Measurements from ENCODE around the gene LUC7L.
"Not testable (repeated sequence)": the region's sequence is repeated elsewhere in the genome, so short reads cannot be mapped to it uniquely, and the experiment has no call there.

The LUC7L gene

GRCh38 chr16:229731-230281 lies 557 bp upstream of the LUC7L start:
- no peak for TF ChIP-seq POLR2A (IDR thresholded peaks at IDR 0.05; ENCODE audit: extremely low read depth, insufficient read length)
- no peak for TF ChIP-seq MYC (IDR thresholded peaks at IDR 0.05; ENCODE audit: low read depth, low read length)
- TF ChIP-seq MAX (IDR thresholded peaks at IDR 0.05; ENCODE audit: low read depth, low read length): no peak
- no peak for TF ChIP-seq CTCF (IDR thresholded peaks at IDR 0.05; ENCODE audit: low read depth, low read length)
- peak overlapping the region; percentile 92 for H3K4me3 ChIP-seq (ENCODE audit: low read depth, low read length)
- DNase-seq (ENCODE audit: low read depth): no peak

- TF ChIP-seq MYC (IDR thresholded peaks at IDR 0.05; ENCODE audit: low read depth, low read length) (no peak), MAX (IDR thresholded peaks at IDR 0.05; ENCODE audit: low read depth, low read length) (no peak), POLR2A (IDR thresholded peaks at IDR 0.05; ENCODE audit: extremely low read depth, insufficient read length) (no peak), CTCF (IDR thresholded peaks at IDR 0.05; ENCODE audit: low read depth, low read length) (no peak)
- peak overlapping the region; percentile 92 for H3K4me3 ChIP-seq (ENCODE audit: low read depth, low read length)
- DNase-seq (ENCODE audit: low read depth): peak; percentile 18
Observed at GRCh38 chr16:228151-228851, 948 bp downstream of the LUC7L start.

GRCh38 chr16:220021-220420 lies 9.2 kb downstream of the LUC7L start:
- TF ChIP-seq MAX (IDR thresholded peaks at IDR 0.05; ENCODE audit: low read depth, low read length): no peak
- no peak for TF ChIP-seq POLR2A (IDR thresholded peaks at IDR 0.05; ENCODE audit: extremely low read depth, insufficient read length)
- no peak for TF ChIP-seq MYC (IDR thresholded peaks at IDR 0.05; ENCODE audit: low read depth, low read length)
- TF ChIP-seq CTCF (IDR thresholded peaks at IDR 0.05; ENCODE audit: low read depth, low read length): no peak
- no peak for DNase-seq (ENCODE audit: low read depth)
- no peak overlapping the region for H3K4me3 ChIP-seq (ENCODE audit: low read depth, low read length)

GRCh38 chr16:212999-213398 lies 16.2 kb downstream of the LUC7L start:
- H3K4me3 ChIP-seq (ENCODE audit: low read depth, low read length): no peak overlapping the region
- TF ChIP-seq CTCF (IDR thresholded peaks at IDR 0.05; ENCODE audit: low read depth, low read length): no peak
- TF ChIP-seq POLR2A (IDR thresholded peaks at IDR 0.05; ENCODE audit: extremely low read depth, insufficient read length): no peak
- no peak for TF ChIP-seq MAX (IDR thresholded peaks at IDR 0.05; ENCODE audit: low read depth, low read length)
- TF ChIP-seq MYC (IDR thresholded peaks at IDR 0.05; ENCODE audit: low read depth, low read length): no peak
- DNase-seq (ENCODE audit: low read depth): no peak

- DNase-seq (ENCODE audit: low read depth); H3K4me3 ChIP-seq (ENCODE audit: low read depth, low read length): not testable (repeated sequence)
Observed at GRCh38 chr16:211631-212180, 17.5 kb downstream of the LUC7L start.

GRCh38 chr16:209359-209758 lies 19.9 kb downstream of the LUC7L start:
- H3K4me3 ChIP-seq (ENCODE audit: low read depth, low read length); DNase-seq (ENCODE audit: low read depth): not testable (repeated sequence)

GRCh38 chr16:204046-204445 lies 25.2 kb downstream of the LUC7L start:
- DNase-seq (ENCODE audit: low read depth); H3K4me3 ChIP-seq (ENCODE audit: low read depth, low read length): not testable (repeated sequence)
